Calu3 (cell line): ENCODE measurements around the gene NUDT6. TPM values are rescaled to one million over a fixed set of nuclear protein-coding genes. Genes with fewer than 3 reads are reported as not detected.

Source experiments
- total RNA-seq: library from RNA; stranded (reverse); gene quantifications from 2 replicates; pipeline ENCODE4 v1.2.3, GENCODE V29; 2022

Gene NUDT6
- total RNA-seq, 1 experiment from 2014 or later, result 5.4 TPM

Other genes starting within 250 kb of the NUDT6 start
- gene BBS12, start 189.9 kb downstream of the NUDT6 start, total RNA-seq, result 2.4 TPM in 2 replicates
- gene FGF2, start 95.8 kb downstream of the NUDT6 start, total RNA-seq, result 33.7 and 43.6 TPM in 2 replicates